HG02943 (cell line): ENCODE data around the gene TBL3.
"Not testable (repeated sequence)": the region's sequence is repeated elsewhere in the genome, so short reads cannot be mapped to it uniquely, and the experiment has no call there.

Experiments
- ATAC-seq: cut with Tn5 transposase; IDR thresholded peaks from one replicate; pipeline ENCODE4 v1.9.1; 2021; ENCODE audit warnings: mild to moderate bottlenecking, low read depth, moderate library complexity; ENCODE audit not compliant: unreplicated experiment

The TBL3 gene

DNA sequence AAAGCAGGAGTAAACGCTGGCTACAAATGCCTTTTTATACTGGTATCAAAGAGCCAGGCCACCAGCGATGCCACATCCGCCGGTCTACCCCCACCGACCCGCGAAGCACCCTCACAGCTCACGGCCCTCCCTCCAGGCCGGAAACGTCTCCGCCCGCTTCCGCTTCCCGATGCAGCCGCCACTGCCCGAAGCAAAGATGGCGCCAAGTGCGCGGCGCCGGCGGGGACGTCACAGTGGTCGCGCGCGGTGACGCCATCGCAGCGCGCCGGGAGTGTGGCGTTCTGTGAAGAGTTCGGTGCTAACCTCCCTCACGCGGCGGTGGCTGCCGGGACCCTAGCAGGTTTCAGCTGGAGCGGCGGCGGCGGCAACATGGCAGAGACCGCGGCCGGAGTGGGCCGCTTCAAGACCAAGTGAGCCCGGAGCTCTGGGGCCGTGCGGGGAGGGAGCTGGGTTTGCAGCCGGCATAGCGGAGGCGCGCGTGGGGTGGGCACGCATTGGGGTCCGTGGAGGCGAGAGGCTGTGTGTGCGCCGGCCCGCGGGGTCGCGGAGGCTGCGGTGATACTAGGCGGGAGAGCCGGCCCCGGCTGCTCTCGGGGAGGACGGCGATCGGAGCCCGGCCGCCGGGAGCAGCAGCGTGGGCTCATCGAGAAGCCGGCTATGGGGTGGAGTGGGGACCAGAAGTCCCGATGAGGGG, at the start of gene TBL3:
Gene TBL3, plus strand, starts transcription at position 258 of the 694 bp plus-strand sequence. Its CDS starts 112 bp downstream, at position 370.
- ATAC-seq: peak; percentile 81

DNA sequence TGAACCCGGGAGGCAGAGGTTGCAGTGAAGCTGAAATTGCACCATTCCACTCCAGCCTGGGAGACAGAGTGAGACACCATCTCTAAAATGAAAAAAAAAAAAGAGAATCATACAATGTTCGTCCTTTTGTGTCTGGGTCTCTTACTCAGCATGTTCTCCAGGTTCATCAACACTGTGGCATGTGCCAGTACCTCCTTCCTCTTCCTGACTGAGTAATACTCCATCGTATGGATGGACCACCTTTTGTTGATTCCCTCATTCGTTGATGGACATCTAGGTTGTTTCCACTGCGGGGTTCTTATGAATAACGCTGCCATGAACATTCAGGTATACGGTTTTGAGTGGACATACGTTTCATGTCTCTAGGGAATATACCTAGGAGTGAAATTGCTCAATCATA, 49.5 kb upstream of the TBL3 start:
- no peak for ATAC-seq

DNA sequence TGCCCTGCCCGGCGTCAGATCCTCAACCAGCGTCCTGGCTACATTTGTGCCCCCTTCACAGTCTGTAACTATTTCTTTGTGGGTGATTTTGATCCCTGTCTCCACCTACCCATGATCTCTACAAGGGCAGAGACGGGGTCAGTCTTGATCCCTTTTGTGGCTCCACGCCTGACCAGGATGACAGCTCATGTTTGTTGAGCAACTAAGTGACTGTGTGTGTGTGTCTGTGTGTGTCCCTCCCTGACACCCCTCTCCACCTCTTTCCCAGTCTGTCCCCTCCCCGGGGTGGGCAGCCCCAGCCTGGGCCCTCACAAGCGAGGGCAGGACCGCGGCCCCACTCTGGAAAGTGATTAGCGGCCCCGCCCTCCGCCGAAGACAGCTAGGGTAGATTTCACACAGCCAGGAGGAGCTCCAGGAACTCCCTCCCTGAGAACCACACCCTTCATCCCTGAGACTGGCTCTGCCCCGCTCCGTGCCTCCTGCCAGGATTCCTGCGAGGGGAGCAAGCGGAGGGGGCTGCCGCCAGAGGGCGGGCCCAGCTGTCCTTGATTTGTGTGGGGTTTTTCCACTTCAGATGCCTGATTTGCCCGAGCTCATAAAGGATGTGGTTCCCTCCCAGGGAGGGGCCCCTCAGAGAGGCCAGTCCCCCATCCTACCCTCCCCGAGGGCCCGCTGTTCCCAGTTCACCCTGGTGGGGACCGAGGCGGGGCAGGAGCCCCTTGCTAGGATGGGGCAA, 48.4 kb upstream of the TBL3 start:
- no peak for ATAC-seq

DNA sequence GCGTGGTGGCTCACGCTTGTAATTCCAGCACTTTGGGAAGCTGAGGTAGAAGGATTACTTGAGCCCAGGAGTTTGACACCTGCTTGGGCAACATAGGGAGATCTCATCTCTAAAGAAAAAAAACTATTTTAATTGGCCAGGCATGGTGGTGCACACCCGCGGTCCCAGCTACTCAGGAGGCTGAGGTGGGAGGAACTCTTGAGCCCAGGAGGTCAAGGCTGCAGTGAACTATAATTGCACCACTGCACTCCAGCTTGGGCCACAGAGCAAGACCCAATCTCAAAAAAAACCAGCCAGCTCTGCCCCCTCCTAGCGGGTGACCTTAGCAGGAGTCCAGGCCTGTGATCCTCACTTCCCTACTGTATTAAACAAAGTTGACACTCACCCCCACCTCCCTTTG, 47.8 kb upstream of the TBL3 start:
- ATAC-seq: no peak

DNA sequence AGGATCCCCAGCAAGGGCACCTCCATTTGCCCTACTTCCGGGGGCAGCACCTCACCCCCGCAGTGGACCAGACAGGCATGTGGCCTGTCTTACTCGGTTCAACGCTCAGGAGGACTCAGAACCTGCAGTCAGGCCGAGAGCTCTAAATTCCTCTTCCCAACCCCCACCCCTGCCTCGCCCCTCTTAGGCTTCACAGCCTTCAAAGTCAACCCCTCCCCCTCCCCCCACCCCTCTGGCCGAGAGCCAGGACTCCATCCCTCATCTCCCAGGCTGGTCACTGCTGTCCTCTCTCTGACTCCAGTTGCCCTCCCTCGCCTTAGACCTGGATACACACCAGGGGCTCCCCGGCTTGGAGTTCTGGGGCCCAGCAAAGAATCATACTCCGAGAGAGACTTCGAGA, 45.6 kb upstream of the TBL3 start:
- ATAC-seq: no peak

DNA sequence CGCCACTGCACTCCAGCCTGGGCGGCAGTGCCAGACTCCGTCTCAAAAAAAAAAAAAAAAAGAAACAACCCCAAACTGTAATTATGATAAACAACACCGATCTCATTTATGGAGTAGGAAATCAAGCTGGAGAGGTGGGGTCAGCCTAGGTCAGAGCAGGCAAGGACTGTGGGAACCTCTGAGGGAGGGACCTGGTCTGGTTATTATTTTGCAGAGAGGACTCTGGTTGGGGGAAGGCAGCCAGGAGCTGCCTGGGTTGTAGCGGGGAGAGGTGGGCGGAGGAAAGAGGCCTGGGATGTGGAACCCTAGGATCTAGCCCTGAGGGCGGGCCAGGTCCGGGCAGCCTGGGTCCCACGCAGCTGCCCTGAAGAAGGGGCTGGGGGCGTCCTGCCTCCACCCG, 42.7 kb upstream of the TBL3 start:
- no peak for ATAC-seq

DNA sequence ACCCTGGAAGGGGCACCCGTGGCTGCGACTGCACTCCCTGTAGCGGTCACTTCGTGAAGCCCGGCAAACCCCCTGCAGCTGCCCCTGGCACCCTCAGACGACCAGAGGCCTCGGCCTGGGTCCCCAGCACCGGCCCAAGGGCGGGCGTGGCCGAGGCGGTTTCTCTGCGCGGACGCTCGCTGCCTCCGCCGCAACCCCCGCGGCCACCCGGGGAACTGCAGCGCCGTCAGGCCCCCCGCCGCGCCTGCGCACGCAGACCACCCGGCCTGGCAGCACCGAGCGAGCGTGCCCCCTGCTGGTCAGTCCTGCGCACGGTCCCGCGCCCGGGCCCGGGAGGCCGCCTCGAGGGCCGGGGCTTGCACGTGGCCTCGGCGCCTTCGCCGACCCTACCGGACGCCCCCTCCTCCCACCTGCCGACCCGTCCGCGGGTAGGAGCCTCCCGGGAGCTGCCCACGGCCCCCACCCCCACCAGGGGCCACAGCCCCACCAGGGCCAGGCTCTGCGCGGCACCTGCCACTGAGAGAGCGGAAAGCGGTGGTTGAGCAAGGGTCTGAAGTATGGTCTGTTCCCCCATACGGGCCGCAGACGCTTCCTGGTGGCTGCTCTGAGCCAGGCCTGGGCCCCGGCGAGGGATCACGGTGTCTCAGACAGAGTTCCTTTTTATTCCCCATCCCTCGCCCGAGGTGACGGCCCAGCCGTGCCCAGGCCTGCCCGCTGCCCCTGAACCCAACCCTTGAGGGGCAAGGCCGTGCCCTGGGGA, 42.1 kb upstream of the TBL3 start:
- ATAC-seq: peak; percentile 79

DNA sequence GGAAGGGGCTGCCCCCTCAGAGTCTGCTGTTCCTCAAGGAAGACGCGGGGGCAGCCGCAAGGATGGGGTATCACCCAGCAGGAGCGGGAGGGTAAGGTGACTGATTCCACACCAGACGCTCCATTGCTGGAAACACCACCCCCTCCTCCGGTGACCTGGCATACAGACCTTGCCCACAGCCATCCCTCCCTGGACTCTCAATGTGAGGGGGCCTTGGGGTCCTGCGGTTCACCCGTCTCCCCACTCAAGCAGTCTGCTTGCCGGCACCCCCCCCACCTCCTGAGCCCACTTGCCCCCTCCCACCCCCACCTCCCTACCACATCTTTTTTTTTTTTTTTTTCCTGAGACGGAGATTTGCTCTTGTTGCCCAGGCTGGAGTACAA, 41.5 kb upstream of the TBL3 start:
- ATAC-seq: no peak

DNA sequence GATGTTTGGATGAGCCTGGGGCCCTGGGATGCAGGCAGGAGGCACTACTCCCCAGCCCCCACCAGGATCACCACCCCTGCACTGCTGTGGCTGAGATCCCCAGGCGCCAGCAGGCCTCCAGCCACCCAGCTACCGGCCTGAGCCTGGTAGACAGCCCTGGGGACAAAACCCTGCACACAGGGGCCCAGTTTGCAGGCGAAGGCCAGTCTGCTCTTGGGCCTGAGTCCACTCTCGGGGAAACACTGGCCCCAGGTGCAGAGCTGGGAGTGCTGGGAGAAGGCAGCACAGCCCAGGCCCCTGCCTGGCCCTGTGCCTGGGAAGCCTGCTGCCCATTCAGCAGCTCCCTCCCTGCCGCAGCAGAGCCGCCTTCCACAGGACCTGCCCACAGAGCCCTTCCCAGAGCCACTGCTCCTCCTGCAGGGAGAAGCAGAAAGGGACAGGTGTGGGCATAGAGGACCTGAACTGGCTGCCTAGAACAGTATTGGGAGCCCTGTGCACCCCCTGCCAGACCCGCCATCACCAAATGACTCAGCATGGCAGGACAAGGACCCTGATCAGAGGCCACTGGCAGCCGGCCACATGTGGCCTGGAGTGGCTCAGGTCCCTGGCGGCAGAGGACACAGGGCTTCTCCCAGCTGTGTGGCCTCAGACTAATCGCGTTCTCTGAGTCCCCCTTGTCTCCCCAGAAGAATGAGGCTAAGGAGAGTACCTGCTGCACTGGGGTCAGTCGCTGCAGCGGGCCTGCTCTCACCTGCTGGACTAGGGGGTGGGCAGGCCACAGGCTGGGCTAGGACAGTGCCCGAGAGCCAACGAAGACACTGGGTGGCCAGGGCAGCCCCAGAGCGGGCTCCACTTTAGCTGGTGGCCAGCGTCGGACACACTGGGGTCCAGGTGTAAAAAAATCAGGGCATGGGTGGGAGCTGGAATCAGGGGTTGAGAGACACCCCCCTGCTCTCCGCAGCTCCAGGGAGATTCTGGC, 39.5 kb upstream of the TBL3 start:
- ATAC-seq: no peak

DNA sequence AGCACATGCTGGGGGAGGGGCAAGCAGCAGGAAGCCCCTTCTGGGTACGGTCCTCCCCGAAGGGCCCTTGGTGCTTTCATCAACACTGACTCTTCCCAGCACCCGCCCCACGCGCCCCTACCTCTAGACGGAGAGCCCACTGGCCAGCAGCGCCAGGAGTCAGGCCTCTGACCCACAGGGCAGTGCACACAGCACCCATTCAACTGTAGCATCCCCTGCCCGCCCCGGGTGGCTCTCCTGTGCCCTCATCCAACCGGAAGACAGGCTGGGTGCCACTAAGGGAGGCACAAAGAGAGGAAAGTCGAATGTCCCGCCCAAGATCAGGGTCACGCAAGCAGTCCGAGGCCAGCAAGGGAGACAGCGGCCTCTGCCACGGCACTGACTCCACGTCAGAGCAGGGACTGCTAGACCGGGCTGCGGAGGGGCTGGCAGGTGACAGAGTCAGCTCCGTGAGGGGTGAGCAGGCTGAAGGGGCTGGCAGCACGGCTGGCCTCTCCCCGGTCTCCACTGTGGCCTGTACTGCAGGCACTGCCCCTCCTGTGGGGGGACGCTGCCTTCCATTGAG, 38.7 kb upstream of the TBL3 start:
- no peak for ATAC-seq

DNA sequence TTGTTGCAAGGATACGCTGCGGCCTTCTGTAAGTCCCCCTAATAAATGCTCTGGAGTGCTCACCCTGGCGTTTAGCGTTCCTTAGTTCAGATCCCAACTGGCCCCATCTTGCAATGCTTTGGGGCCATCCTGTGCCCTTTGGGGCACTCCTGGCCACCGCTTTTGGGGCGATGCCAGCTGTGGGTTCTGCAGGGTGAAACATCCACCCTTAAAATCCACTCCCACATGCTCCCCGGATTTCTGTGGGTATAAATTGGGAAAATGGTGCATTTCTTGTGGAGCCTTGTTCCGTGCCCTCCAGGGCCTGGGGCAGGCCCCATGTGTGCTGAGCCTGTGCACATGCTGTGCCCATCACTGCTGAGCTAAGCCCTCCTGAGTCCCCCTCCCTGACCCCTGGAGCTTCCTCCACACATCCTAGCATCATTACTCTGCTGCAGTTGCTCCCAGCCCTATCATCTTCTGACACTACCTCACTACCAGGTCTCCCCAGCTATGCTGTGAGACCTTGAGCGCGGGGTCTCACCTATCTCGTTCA, 34.8 kb upstream of the TBL3 start:
- ATAC-seq: no peak

DNA sequence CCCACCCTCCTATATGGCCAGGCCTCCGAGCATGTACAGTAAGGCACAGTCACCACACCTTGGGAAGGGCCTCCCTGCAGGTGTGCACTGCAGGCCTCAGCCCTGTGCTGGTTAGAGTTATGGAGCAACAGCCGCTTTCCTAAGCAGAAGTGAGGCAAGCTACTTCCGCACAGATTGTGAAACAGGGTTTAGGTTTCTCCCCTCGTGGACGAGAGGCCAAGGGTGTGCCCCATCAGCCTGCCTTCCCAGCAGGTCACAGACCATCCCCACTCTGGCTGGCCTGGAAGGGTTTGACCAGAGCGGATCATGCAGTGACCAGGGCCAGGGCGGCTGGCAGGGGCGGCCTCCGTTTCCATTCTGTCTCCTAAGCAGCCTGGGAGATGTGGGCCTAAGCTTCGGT, 33.5 kb upstream of the TBL3 start:
- ATAC-seq: no peak

DNA sequence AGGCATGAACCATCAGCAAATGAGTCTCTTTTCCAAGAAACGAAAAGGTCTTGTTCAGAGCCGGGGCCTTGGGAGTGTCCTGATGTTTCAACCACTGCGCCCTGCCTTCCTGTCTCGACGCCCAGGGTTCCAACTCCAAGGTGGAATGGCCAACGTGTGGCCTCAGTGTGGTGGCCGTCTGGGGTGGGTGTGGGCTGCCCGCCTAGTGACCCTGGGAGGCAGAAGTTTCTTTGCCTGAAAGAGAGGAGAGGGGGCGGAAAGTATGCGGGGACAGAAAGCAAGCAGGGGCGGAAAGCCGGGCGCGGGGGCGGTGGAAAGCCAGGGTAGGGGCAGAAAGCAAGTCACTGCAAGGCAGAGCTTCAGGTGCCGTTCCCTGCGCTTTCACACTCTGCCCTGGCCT, 32.9 kb upstream of the TBL3 start:
- ATAC-seq: no peak

DNA sequence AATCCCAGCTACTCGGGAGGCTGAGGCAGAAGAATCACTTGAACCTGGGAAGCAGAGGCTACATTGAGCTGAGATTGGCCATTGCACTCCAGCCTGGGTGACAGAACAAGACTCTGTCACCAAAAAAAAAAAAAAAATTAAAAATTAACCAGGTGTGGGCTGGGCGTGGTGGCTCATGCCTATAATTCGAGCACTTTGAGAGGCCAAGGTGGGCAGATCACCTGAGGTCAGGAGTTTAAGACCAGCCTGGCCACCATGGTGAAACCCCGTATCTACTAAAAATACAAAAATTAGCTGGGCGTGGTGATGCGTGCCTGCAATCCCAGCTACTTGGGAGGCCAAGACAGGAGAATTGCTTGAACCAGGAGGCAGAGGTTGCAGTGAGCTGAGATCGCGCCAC, 32.0 kb upstream of the TBL3 start:
- not testable (repeated sequence) for ATAC-seq

DNA sequence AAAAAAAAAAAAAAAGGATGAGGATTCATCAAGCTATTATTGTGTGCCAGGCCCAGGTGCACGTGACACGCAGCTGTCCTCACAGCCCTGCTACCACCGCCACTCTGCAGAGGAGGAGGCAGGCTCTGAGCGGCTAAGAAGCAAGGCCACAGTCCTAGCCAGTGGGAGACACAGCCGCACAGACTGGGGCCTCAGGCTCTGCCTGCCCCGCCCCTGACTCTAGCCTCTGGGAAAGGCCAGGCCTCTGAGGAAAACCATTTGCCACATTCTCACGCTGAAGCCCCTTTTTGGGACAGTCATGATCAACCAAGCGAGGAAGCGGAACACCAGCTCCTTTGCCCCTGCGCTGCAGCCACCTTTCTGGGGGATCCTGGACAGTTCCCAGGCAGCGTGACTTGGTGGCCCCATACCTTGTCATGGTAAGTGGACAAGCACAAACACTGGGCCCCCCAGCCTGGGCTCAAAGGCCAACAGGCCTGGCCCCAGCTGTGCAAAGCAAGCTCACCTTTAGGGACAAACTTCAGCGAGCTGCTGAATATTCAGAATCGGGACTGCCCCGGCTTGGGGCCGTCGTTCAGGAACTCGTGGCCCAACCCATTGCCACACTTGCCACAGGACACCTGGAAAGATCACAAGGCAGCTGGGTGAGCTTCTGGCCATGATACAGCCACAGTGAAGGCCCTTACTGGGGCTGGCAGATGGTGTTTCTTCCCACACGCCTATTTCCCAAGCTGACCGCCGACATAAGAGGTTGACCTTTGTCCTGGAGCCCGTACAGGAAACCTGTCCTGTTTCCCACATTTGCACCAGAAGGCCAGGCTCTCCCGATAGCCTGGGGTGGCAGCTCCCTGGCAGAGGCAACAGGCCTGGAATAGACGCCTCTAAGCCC, 31.3 kb upstream of the TBL3 start:
- ATAC-seq: no peak

DNA sequence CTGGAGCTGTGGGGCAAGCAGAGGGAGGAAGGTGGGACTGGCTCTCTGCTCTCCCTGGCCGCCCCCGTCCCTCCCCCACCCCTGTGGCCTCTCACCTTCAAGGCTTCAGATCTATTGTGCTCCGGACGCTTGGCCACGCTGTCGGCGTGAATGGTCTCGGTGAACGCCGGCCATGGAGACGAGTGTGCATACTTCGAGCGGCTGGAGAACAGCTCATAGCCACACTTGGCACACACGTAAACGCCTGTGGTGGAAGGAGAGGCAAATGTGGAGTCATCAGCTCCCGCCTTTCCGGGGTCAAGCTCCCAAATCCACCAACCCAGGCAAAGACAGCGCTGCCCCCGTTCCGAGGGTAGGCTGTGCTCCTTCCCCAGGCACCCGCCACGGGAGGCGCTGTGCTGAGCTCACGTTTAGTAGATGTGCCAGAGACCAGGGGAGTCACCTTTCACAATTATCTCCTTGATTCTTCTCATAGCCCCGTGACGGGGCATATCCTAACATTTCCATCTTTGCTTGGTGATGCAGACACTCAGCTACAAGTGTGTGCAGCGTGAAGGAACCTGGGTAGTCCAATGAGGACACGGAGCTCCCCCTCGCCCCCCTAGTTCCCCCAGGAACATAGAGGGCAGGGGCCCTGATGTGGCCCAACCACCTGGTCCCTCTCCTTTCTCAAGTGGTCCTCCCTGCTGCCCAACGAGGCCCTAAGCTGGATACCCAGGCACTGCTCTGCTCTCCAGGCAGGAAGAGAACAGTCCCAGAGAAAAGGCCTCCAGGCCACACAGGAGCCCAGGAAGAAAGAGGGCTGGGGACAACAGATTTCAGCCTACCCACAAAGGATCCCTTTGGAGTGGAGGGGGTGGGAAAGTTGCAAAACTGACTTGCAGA, 30.4 kb upstream of the TBL3 start:
- no peak for ATAC-seq

DNA sequence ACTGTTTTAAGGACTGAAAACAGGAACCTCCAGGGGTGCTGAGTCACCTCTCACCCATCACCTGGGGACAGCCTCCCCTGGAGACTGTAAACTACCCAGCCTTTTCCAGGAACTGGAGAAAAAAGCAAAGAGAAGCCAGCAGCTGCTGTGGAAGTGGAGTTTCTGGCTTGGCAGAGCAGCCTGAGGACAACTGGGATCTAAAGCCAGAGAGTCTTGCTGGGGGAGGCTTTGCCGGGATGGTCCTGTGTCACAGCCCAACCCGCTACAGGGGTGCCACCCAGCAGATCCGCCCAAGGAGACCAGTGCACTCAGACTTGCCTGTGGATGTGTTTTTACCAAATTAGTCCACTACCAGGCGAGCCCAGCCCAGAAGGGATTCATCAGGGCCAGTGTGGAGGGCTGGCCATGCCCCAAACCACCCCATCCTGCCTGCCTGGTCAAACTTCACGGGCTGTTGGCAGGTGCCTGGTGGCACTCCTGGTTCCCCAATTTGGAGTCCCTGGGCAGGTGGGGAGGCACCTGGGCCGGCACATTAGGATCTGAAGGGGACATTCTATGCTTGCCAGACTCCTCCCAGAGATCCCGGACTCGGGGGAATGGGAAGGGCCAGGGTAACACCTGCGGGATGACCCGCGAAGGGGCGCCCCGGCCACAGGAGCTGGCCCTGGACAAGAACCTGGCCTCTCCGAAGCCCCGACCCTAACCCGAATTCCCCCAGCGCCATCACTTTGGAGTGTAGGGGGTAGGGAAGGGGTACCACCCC, 29.6 kb upstream of the TBL3 start:
- ATAC-seq: no peak
